OCI-LY1 (cell line): ENCODE data around the gene PRSS53.

Experiments used
- H2AFZ ChIP-seq: fragments of 200-600 bp; sonication (generic), shearing (Covaris generic); 2 replicates; pipeline ENCODE4 v1.6.0; 2014; ENCODE audit warnings: antibody characterized with exemption, mild to moderate bottlenecking, low read length
- H3F3A ChIP-seq: fragments of 200-600 bp; sonication (generic), shearing (Covaris generic); 2 replicates; pipeline ENCODE4 v1.6.0; 2014; ENCODE audit warnings: mild to moderate bottlenecking, antibody characterized with exemption, low read length, moderate library complexity; ENCODE audit not compliant: insufficient read depth
- H3K27ac ChIP-seq: fragments of 200-600 bp; sonication (generic); 2 replicates; pipeline ENCODE4 v1.5.1; 2014; ENCODE audit warnings: low read length, mixed run types, mild to moderate bottlenecking, low read depth; ENCODE audit not compliant: poor library complexity, severe bottlenecking
- H3K27me3 ChIP-seq: fragments of 200-600 bp; sonication (generic); 2 replicates; pipeline ENCODE4 v1.6.0; 2014; ENCODE audit warnings: antibody characterized with exemption, mild to moderate bottlenecking, low read length, moderate library complexity; ENCODE audit not compliant: insufficient read depth
- H3K36me3 ChIP-seq: fragments of 200-600 bp; sonication (generic); 2 replicates; pipeline ENCODE4 v1.6.1; 2014; ENCODE audit warnings: mild to moderate bottlenecking, antibody characterized with exemption, low read length, moderate library complexity, mixed read lengths; ENCODE audit not compliant: insufficient read depth
- H3K4me1 ChIP-seq: fragments of 200-600 bp; sonication (generic); 2 replicates; pipeline ENCODE4 v1.5.1; 2014; ENCODE audit warnings: mild to moderate bottlenecking, low read length, moderate library complexity; ENCODE audit not compliant: insufficient read depth, severe bottlenecking
- H3K4me2 ChIP-seq: fragments of 200-600 bp; sonication (generic), shearing (Covaris generic); 2 replicates; pipeline ENCODE4 v1.6.1; 2014; ENCODE audit warnings: low read length
- H3K4me3 ChIP-seq: fragments of 200-600 bp; sonication (generic); 2 replicates; pipeline ENCODE4 v1.5.1; 2014; ENCODE audit warnings: low read length, low read depth, mild to moderate bottlenecking, mixed read lengths; ENCODE audit not compliant: poor library complexity, severe bottlenecking
- H3K79me2 ChIP-seq: fragments of 200-600 bp; shearing (Covaris generic); 2 replicates; pipeline ENCODE4 v1.6.1; 2016; ENCODE audit warnings: mixed run types, low read length, mixed read lengths; ENCODE audit not compliant: insufficient read depth
- H3K9ac ChIP-seq: fragments of 200-600 bp; sonication (generic), shearing (Covaris generic); 2 replicates; pipeline ENCODE4 v1.6.1; 2014; ENCODE audit warnings: mild to moderate bottlenecking, low read length, mixed read lengths
- H3K9me2 ChIP-seq: fragments of 200-600 bp; sonication (generic), shearing (Covaris generic); 2 replicates; pipeline ENCODE4 v1.6.1; 2014; ENCODE audit warnings: low read depth, mild to moderate bottlenecking, low read length, mixed read lengths
- H3K9me3 ChIP-seq: fragments of 200-600 bp; shearing (Covaris generic); 2 replicates; pipeline ENCODE4 v1.6.1; 2014; ENCODE audit warnings: low read length, mixed read lengths
- H4K20me1 ChIP-seq: fragments of 200-600 bp; sonication (generic), shearing (Covaris generic); 2 replicates; pipeline ENCODE4 v1.6.0; 2016; ENCODE audit warnings: mild to moderate bottlenecking, low read length; ENCODE audit not compliant: insufficient read depth
- CTCF ChIP-seq: fragments of 200-600 bp; sonication (generic), shearing (Covaris generic); IDR thresholded peaks from 2 replicates; pipeline ENCODE4 v1.5.1; 2017; ENCODE audit warnings: mild to moderate bottlenecking, antibody characterized with exemption, low read length, moderate library complexity, mixed read lengths
- EZH2 ChIP-seq: fragments of 200-600 bp; sonication (generic), shearing (Covaris generic); IDR thresholded peaks from 2 replicates; pipeline ENCODE4 v1.8.0; 2017; ENCODE audit warnings: borderline replicate concordance, mixed run types, mild to moderate bottlenecking, antibody characterized with exemption, low read length, moderate library complexity, mixed read lengths

Gene PRSS53

GRCh38 chr16:31092330-31092729 lies 3.6 kb upstream of the PRSS53 start:
- Histone ChIP-seq H3K4me2 (no peak overlapping the region), H3F3A (no peaks in the 10 kb centered on the region), H4K20me1 (no peaks in the 10 kb centered on the region), H3K36me3 (peaks cover 19% of the 10 kb centered on the region; the same call in 1 of the 2 replicates), H3K9me3 (no peaks in the 10 kb centered on the region), H3K27me3 (no peaks in the 10 kb centered on the region), H3K4me3 (no peak overlapping the region), H3K9me2 (no peaks in the 10 kb centered on the region), H3K79me2 (no peaks in the 10 kb centered on the region), H2AFZ (no peak overlapping the region), H3K27ac (no peak overlapping the region), H3K9ac (no peak overlapping the region), H3K4me1 (peaks cover 16% of the 10 kb centered on the region)
- TF ChIP-seq EZH2, result no peak
- TF ChIP-seq CTCF, result no peak

GRCh38 chr16:31090540-31090939 lies 1.8 kb upstream of the PRSS53 start:
- Histone ChIP-seq H3K27ac (no peak overlapping the region), H4K20me1 (no peaks in the 10 kb centered on the region), H3K9me3 (no peaks in the 10 kb centered on the region), H3K9ac (no peak overlapping the region), H3K4me2 (no peak overlapping the region), H3K27me3 (no peaks in the 10 kb centered on the region), H2AFZ (no peak overlapping the region), H3K36me3 (peaks cover 21% of the 10 kb centered on the region; the same call in 1 of the 2 replicates), H3F3A (no peaks in the 10 kb centered on the region), H3K4me1 (peaks cover 13% of the 10 kb centered on the region), H3K4me3 (no peak overlapping the region), H3K79me2 (no peaks in the 10 kb centered on the region), H3K9me2 (no peaks in the 10 kb centered on the region)
- TF ChIP-seq CTCF (no peak), EZH2 (no peak)

- H3K9ac ChIP-seq, result no peak overlapping the region
- H4K20me1 ChIP-seq, result no peaks in the 10 kb centered on the region
- no peaks in the 10 kb centered on the region for H3K79me2 ChIP-seq
- H3K9me2 ChIP-seq, result no peaks in the 10 kb centered on the region
- H3K9me3 ChIP-seq, result no peaks in the 10 kb centered on the region
- peaks cover 7% of the 10 kb centered on the region for H3K4me1 ChIP-seq
- no peaks in the 10 kb centered on the region for H3F3A ChIP-seq
- TF ChIP-seq CTCF (no peak), EZH2 (no peak)
- H2AFZ ChIP-seq, result no peak overlapping the region
- no peak overlapping the region for H3K27ac ChIP-seq
- H3K27me3 ChIP-seq, result no peaks in the 10 kb centered on the region
- H3K36me3 ChIP-seq, result peaks cover 24% of the 10 kb centered on the region; the same call in 1 of the 2 replicates
- no peak overlapping the region for H3K4me3 ChIP-seq
- H3K4me2 ChIP-seq, result no peak overlapping the region
These were observed 456 bp upstream of the PRSS53 start for GRCh38 chr16:31089199-31089598.
